Fibroblast of lung (primary cell): ENCODE results near the gene SART3. TPM values are rescaled to one million over a fixed set of nuclear protein-coding genes. Genes with fewer than 3 reads are reported as not detected.

Source experiments
- DNase-seq, 2 donors: peaks; one replicate each; pipeline versions ENCODE4 v3.0.0 to v3.0.0-alpha.2; 2010; ENCODE audit warnings: low read depth in 2 of 2
- H2AFZ ChIP-seq: 2 replicates; pipeline ENCODE4 v1.5.1; 2012; ENCODE audit warnings: low read length, control low read depth, inconsistent platforms
- H3K27ac ChIP-seq: 2 replicates; pipeline ENCODE4 v1.5.1; 2011; ENCODE audit warnings: low read length, control low read depth; ENCODE audit not compliant: insufficient read depth
- H3K27me3 ChIP-seq: 2 replicates; pipeline ENCODE4 v1.5.1; 2011; ENCODE audit warnings: mild to moderate bottlenecking, low read length; ENCODE audit not compliant: control insufficient read depth, insufficient read depth
- H3K36me3 ChIP-seq: 2 replicates; pipeline ENCODE4 v1.5.1; 2011; ENCODE audit warnings: low read length; ENCODE audit not compliant: control insufficient read depth, insufficient read depth
- H3K4me1 ChIP-seq: 2 replicates; pipeline ENCODE4 v1.5.1; 2011; ENCODE audit warnings: low read length; ENCODE audit not compliant: control insufficient read depth, insufficient read depth; ENCODE audit errors: extremely low read depth
- H3K4me2 ChIP-seq: 2 replicates; pipeline ENCODE4 v1.5.1; 2011; ENCODE audit warnings: low read length, control low read depth; ENCODE audit not compliant: insufficient read depth; ENCODE audit errors: extremely low read depth
- H3K4me3 ChIP-seq, 4 experiments: fragments of 200-600 bp in 1 of 4; sonication (generic) in 1 of 4; replicated peaks in 1 of 4; 2 replicates each; pipeline ENCODE4 v1.5.1; 2011 to 2016; ENCODE audit warnings: low read length in 4 of 4, low read depth in 3 of 4, mild to moderate bottlenecking in 3 of 4, control low read depth in 2 of 4, inconsistent platforms in 1 of 4, mixed read lengths in 1 of 4; ENCODE audit not compliant: insufficient read depth in 1 of 4; ENCODE audit errors: control extremely low read depth in 1 of 4
- H3K79me2 ChIP-seq: 2 replicates; pipeline ENCODE4 v1.5.1; 2012; ENCODE audit warnings: mild to moderate bottlenecking, low read length, inconsistent platforms; ENCODE audit not compliant: control insufficient read depth, insufficient read depth
- H3K9ac ChIP-seq: 2 replicates; pipeline ENCODE4 v1.5.1; 2011; ENCODE audit warnings: mild to moderate bottlenecking, low read length, control low read depth; ENCODE audit not compliant: insufficient read depth
- H3K9me3 ChIP-seq: 2 replicates; pipeline ENCODE4 v1.5.1; 2012; ENCODE audit warnings: low read depth, low read length; ENCODE audit not compliant: control insufficient read depth, insufficient read depth
- H4K20me1 ChIP-seq: 2 replicates; pipeline ENCODE4 v1.5.1; 2011; ENCODE audit warnings: low read length; ENCODE audit not compliant: control insufficient read depth, insufficient read depth; ENCODE audit errors: extremely low read depth
- CTCF ChIP-seq, 2 donors: IDR thresholded peaks in 1 of 2; conservative IDR thresholded peaks in 1 of 2; 1 replicate in 1 of 2; 2 replicates in 1 of 2; pipeline ENCODE4 v1.5.1; 2011 to 2012; ENCODE audit warnings: low read length in 2 of 2, control low read depth in 1 of 2, inconsistent platforms in 1 of 2, low read depth in 1 of 2, mild to moderate bottlenecking in 1 of 2
- EZH2 ChIP-seq: IDR thresholded peaks from 2 replicates; pipeline ENCODE4 v1.5.1; 2012; ENCODE audit warnings: low read length, control low read depth, mild to moderate bottlenecking; ENCODE audit errors: missing control alignments
- polyA plus RNA-seq, 2 donors: library from polyadenylated mRNA; depleted of rRNA in 1 of 2; stranded (reverse) in 1 of 2; unstranded in 1 of 2; fragments of >200 nt; gene quantifications; 2 replicates each; pipeline ENCODE4 v1.2.1, GENCODE V29; 2011 to 2012; ENCODE audit warnings: missing spikeins in 1 of 2
- total RNA-seq: library from RNA; depleted of rRNA; stranded (reverse); fragments of >200 nt; gene quantifications from 2 replicates; pipeline ENCODE4 v1.2.1, GENCODE V29; 2014

SART3 gene
- total and polyA plus RNA-seq, 2 donors (not counting 1 experiment from before 2014, with no cell fraction given) = 15.5 to 157 TPM

- TF ChIP-seq CTCF (conservative IDR thresholded peaks at IDR 0.05 in 1 of 2, IDR thresholded peaks at IDR 0.05 in 1 of 2; ENCODE audit: low read depth in 1 of 2, low read length in 2 of 2) = no peak
- TF ChIP-seq EZH2 = no peak
- H3K4me2 ChIP-seq = no peak overlapping the region
- H4K20me1 ChIP-seq = no peaks in the 10 kb centered on the region
- H3K79me2 ChIP-seq = no peaks in the 10 kb centered on the region
- DNase-seq = no peak
- H3K4me3 ChIP-seq = no peak overlapping the region
- no peaks in the 10 kb centered on the region for H3K9me3 ChIP-seq
- no peak overlapping the region for H3K27ac ChIP-seq
- H3K4me1 ChIP-seq = peaks cover 10% of the 10 kb centered on the region
- peaks cover 14% of the 10 kb centered on the region for H3K36me3 ChIP-seq
- no peaks in the 10 kb centered on the region for H3K27me3 ChIP-seq
- H2AFZ ChIP-seq = no peak overlapping the region
- H3K9ac ChIP-seq = no peak overlapping the region
These were observed 10.7 kb upstream of the SART3 start for GRCh38 chr12:108571609-108572165.

- Histone ChIP-seq H3K9ac (no peak overlapping the region), H3K27ac (no peak overlapping the region), H4K20me1 (no peaks in the 10 kb centered on the region), H3K4me1 (peaks cover 4% of the 10 kb centered on the region), H2AFZ (no peak overlapping the region), H3K36me3 (peaks cover 19% of the 10 kb centered on the region), H3K27me3 (no peaks in the 10 kb centered on the region), H3K79me2 (no peaks in the 10 kb centered on the region), H3K4me3 (no peak overlapping the region), H3K9me3 (no peaks in the 10 kb centered on the region), H3K4me2 (no peak overlapping the region)
- TF ChIP-seq EZH2 (no peak), CTCF (conservative IDR thresholded peaks at IDR 0.05 in 1 of 2, IDR thresholded peaks at IDR 0.05 in 1 of 2; ENCODE audit: low read depth in 1 of 2, low read length in 2 of 2) (peak; percentile 53 to 58)
- DNase-seq = peak in 1 of 2 donors; percentile 82
These were observed 10.0 kb upstream of the SART3 start for GRCh38 chr12:108570743-108571608.

GRCh38 chr12:108568338-108569154 is 7.6 kb upstream of the SART3 start:
- no peak for TF ChIP-seq CTCF (conservative IDR thresholded peaks at IDR 0.05 in 1 of 2, IDR thresholded peaks at IDR 0.05 in 1 of 2; ENCODE audit: low read depth in 1 of 2, low read length in 2 of 2)
- TF ChIP-seq EZH2 = no peak
- Histone ChIP-seq H4K20me1 (no peaks in the 10 kb centered on the region), H3K27ac (no peak overlapping the region), H3K27me3 (no peaks in the 10 kb centered on the region), H3K4me2 (no peak overlapping the region), H3K36me3 (peaks cover 28% of the 10 kb centered on the region), H3K9ac (no peak overlapping the region), H3K79me2 (peaks cover 8% of the 10 kb centered on the region), H3K4me1 (peaks cover 11% of the 10 kb centered on the region), H2AFZ (no peak overlapping the region), H3K4me3 (no peak overlapping the region), H3K9me3 (no peaks in the 10 kb centered on the region)
- DNase-seq = no peak
